Stimulated activated CD8-positive, alpha-beta memory T cell treated with anti-CD3 and anti-CD28 coated beads, Interleukin-15, amount 100 ng/mL, for 24 hours (primary cell): ENCODE measurements around the gene TUBB2A.
"Not testable (repeated sequence)": the region's sequence is repeated elsewhere in the genome, so short reads cannot be mapped to it uniquely, and the experiment has no call there.

Experiments used
- DNase-seq: peaks from one replicate; pipeline ENCODE4 v3.0.0-alpha.2; 2020; ENCODE audit warnings: low read depth

The TUBB2A gene

DNA sequence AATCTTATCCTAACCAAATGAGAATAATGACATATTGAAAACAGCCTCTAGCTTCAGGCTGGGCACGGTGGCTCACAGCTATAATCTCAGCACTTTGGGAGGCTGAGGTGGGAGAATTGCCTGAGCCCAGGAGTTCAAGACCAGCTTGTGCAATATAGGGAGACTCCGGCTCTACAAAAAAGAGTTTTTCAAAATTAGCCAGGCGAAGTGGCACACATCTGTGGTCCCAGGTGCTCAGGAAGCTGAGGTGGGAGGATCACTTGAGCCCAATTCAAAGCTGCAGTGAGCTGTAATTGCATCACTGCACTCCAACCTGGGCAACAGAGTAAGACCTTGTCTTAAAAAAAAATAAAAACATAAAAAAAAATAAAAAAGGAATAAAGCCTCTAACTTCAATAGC, 4.7 kb downstream of the TUBB2A start:
- no peak for DNase-seq

DNA sequence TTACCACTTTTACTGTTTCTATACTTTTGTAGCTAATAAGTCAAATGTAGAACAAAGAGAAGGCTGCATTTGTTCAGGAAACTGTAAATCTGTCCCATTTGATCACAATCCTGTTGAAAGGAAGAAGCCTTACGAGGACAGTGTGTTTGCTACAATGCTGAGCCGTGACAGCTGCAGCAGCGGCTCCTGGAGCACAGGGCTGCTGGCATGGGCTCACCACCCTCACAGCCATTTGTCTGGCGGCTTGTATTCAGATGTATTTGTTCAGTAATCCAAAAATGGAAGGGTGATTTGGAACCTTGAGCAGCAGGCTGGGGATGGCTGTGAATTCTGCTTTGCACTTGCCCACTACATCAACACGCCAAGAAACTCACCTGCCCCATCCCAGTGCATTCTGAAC, 5.7 kb downstream of the TUBB2A start:
- no peak for DNase-seq

DNA sequence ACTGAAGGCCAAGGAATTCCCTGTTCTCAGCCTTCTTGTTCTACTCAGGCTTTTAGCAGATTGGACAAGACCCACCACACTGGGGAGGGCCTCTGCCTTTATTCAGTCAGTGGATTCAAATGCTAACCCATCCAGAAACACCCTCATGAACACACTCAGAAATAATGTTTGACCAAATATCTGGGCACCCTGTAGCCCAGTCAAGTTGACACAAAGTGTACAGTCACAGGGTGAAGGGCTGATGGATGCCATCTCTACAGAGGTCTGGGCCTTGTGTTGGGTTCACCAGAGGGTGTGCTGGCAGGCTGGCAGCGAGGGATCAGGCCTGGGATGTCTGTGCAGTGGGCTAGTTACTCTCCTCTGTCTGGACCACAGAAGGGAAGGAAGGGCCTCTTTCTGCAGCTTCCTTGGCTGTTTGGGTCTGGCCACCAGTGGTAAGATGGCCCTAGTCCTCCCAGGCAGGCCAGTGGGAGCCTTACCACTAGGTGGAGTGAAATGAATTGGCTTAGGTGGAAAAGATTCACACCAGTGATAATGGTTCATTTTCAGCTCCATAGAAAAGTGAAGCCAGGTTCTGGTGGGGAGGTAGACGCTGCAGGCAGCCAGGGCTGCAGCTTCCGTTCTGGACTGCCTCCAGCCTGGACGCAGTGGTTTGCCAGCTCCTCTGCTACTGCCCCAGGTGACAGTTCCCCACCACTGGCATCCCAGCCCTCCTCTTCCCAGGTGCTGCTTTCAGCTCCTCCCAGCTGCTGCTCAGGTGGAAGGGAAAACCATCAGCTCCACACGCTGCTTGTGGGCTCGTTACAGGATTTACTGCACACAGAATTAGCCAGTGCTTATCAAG, 9.2 kb downstream of the TUBB2A start:
- DNase-seq, result no peak

DNA sequence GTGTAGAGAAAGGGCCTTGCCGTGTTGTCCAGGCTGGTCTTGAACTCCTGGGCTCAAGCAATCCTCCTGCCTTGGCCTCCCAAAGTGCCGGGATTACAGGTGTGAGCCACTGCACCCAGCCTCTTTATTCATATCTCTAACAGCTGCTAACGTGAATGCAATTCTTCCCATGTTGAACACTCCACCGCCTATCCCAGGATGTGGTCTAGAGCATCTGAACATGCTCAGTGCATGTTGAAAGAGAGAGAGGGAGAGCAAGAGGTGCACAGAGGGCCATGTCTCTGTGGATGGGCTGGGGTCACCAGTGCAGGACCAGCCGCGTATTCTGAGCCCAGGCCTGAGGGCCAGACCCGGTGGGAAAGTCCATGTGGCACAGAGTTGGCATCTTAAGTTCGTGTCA, 12.8 kb downstream of the TUBB2A start:
- no peak for DNase-seq

DNA sequence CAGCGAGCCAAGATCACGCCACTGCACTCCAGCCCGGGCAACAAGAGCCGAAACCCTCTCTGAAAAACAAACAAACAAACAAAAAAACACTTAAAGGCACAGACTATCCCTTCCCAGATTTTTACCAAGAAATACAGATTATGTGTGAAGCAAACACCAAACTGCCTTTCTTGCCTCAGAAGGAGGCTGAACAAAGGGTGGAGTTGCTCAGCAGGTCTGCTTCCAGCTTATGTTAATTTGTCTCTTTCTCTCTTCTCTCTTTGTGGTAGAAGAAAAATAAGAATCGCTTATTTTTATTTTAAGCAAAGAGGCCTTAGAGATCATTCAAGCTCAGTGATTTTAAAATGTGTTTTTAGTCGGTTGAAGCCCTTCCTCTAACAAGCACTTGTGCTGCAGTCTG, 14.2 kb downstream of the TUBB2A start:
- no peak for DNase-seq

DNA sequence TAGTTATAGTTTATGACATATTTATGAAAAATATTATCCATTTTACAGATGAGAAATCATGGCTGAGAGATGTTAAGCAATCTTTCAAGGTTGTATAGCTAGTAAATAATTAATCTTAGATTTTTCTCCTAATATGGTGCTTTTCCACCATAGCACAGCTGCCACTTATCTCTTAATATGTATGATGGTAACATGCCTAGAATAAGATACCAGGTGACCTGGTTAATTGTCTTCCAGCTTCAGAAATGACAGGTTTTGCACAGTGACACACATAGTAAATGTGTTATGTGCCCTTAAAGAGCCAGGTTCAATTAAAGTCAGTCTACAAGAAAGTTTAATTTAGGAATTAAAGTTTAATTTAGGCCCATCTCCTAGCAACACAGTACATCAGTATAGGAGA, 14.8 kb downstream of the TUBB2A start:
- no peak for DNase-seq

DNA sequence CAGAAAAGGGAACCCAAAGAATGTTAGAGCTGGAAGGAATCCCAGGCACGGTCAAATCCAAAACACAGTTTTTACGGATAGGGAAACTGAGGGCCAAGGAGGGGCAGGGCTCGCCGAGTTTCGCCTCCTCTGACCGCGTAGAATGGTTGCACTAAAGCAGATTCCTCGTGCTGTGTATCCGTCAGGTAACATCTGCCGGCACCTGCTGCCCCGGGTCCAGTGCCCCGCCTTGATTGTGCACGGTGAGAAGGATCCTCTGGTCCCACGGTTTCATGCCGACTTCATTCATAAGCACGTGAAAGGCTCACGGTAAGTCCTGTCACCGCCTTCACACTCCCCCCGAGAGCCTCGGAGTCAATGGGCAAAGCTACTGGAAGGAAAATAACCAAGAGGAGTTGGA, 17.1 kb downstream of the TUBB2A start:
- no peak for DNase-seq

DNA sequence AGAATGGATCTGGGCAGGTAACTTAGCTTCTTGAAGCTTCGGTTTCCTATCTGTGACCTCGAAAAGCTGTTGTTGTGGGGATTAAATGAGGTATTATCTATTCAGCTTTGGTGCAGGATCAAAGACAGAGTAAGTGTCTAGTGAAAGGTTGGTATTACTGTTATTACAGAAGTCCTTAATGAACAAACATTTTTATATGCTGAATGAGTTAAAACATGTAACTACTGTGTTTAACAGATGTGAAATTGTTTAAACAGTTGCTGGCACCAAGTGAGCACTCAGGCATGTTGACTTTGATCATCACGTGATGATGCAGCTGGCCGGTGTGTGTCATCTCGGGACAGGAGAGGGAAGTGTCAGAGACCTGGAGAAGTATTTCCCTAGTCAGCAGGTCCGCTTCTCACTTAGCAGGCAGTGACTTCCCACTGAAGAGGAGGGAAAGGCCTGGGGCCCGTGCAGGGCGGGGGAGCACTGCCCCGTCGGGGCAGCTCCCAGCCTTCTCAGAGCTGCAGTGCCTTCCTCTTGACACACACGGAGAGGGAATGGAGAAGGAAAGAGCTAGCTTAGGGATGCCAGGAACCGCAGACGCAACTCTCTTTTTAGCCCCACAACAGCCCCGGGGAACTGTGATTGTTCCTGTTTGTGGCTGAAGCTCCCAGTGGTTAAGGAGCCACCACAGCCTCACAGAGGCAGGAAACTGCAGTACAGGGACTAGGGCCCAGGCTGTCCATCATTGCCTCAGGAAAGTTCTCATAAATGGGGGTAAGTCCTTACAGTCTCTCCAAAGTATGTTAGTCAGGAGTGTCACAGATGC, 18.0 kb downstream of the TUBB2A start:
- DNase-seq, result no peak

DNA sequence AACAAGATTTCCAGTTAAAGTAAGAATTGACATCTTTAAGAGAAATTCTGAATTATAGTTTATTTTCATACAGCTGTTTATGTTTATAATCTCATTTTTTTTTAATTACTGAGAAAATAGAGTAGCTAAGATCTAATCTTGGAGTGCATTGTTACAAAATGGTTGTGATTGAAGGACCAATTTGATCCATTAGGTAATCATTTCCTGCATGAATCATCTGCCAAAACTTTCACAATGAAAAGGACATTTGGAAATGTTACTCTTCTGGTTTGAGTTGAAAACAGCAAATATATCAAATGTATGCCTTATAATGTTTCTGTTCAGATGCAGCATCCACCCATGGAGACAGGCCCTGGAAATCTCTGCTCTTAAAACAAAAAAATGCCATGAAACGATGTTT, 19.0 kb downstream of the TUBB2A start:
- no peak for DNase-seq

DNA sequence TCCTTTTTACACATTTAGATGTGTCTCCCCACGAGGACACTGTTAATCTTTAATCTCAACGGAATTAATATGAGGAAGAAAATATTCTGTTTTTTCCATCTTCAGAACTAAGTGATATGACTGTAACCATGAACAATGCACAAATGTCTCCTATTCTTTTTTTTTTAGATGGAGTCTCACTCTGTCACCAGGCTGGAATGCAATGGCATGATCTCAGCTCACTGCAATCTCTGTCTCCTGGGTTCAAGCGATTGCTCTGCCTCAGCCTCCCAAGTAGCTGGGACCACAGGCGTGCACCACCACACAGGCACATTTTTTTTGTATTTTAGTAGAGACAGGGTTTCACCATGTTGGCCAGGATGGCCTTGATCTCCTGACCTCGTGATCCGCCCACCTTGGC, 19.5 kb downstream of the TUBB2A start:
- DNase-seq, result not testable (repeated sequence)

DNA sequence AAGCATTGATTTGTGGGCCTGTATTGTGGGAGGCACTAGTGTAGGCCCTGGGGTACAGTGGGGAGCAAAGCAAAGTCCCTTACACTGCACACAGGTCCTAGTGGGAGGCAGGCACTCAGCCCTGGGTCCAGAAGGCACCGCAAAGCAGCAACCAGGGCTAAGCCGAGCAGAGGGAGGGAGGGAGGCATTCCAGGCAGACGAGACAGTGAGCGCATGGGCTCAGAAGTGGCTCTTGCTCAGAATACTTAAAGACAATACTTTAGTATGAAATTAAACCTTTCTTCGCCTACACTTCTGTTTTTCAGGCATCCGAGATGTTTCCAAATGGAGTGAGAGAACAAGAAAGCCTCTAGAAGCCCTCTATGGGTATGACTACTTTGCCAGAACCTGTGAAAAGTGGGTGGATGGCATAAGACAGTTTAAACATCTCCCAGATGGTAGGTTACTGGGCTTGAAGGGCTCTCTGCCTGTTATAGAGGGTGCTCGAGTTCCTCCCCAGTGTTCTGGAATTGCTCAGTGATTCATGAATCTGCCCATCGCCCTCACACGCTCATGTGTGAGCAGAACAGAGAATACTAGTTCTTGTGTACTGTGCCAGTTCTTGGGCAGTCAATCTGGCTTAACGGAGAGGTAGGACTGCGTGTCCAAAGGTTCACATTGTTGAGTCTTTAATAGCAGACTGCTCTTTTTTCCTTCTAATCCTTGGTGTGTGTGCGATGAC, 20.1 kb downstream of the TUBB2A start:
- DNase-seq, result no peak

DNA sequence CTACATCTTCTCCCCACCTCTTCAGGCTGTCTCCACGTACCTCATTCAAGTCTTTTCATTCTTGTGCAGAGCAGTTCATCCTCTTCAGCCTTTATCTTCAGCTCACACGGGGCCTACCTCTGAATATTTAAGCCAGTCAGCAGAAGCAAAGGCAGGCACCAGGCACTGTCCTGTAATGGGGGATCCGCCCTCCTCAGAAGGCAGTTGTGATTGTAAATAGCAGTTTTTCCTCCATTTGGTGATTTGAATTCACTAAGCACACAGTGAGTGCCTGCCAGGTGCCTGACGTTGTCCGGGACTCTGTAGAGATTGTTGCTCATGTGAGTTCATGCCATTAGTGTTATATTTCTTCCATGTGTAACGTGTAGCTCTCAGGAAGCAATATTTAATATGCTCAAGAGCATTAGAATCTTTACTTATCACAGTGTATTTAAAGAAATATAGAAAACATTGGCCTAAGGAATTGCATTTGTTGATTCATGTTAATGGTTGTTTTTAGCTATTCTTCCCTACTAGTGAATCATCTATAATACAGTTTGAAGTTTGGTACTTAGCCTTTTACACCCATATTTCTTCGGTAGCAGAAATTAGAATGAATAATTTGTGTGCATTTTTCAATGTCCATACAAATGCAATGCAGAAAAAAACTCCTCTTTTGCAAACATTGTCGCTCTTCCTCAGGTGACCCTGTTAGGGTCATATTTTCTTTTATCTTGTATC, 20.9 kb downstream of the TUBB2A start:
- no peak for DNase-seq

DNA sequence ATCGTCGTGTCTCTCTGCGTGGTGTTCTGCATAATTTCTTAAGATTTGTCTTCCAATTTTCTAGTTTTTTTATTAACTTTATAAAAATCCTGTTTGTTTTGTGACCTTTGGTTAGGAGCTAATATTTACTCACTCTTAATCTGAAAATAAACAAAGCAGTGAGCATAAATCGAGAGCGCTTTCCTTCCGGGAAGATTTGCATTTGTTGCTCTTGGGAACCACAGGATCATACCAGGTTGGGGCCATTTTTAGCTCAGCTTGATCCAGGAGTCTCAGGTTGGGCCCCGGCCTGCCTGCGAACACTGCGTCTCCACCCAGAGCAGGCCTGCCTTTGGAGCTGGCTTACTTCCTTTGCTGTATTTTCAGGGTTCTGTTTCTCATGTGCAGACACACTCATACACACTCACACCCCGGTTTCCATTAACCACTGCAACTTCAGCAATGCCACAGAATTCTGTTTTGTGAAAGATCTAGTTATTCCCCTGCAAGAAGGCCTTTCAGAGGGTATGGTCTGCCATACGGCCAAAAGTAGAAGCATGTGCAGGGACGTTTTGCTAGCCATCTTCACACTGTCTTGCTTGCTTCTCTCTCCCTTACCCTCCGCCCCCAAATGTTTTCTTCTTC, 21.6 kb downstream of the TUBB2A start:
- no peak for DNase-seq

DNA sequence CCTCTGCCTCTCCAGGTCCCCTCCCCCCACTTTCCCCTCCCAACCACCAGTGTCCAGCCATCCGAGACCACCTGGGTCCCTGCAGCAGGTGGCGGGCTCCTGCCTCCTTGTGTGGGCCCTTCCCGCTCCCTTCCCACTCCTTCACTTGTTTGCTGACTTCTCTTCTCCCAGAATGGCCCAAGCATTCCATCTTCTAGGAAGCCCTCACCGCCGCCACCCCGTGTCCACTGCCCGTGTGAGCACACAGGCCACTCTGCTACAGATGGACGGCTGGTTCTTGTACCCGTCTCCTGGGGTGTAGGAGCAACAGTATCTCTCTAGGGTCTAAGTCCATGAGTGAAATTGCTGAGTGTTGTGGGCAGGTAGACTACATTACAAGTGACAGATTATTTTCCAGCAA, 23.8 kb downstream of the TUBB2A start:
- no peak for DNase-seq

DNA sequence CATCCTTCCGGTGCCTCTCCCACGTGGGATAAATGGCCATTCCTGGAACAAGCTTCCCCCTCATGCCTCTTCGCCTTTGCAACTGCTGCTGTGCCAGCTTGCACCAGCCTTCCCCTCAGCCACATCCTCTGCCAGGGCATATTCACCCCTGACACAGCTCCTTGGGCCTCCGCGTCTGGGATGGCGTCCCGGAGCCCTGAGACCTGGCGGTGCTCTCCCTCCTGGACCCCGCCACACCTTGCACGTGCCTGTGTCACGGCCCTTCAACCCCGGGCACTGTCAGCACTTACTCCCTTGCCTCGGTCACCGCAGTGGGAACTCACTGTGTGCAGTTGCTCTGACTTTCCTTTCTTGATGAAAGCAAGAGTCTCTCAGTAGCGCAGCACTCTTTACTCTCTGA, 25.6 kb downstream of the TUBB2A start:
- no peak for DNase-seq

DNA sequence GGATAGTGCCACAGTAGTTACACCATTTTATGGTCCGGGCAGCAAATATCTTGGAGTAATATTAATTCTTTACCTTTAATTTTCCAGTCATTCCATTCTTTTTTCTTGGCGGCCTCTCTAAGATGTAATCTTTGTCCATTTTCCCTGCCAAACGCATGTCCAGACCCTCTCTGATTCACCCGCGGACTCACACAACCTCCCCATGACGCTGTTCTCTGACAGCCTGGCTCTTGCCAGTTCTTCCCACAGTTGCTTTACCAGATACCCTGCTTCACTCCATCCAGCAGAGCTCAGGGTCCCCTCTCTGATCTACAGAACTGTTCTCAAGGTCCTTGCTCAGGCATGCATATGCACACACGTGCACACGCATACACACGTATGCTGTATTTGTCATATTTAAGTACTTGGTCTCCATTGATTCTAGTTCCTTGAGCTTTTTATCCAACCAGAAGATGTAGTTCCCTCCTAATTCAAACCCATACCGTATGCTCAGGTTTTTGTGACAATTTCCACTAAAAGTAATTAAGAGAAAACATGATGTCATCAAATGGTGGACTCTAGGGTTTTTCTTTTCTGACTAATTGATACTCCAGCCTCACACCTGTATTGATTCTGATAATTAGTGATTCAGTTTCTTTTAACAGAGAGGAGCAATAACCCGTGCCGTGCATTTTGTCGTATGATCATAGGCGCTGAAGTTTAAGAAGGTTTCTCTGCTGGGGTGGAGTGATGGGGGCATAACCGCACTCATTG, 28.8 kb downstream of the TUBB2A start:
- DNase-seq, result no peak

DNA sequence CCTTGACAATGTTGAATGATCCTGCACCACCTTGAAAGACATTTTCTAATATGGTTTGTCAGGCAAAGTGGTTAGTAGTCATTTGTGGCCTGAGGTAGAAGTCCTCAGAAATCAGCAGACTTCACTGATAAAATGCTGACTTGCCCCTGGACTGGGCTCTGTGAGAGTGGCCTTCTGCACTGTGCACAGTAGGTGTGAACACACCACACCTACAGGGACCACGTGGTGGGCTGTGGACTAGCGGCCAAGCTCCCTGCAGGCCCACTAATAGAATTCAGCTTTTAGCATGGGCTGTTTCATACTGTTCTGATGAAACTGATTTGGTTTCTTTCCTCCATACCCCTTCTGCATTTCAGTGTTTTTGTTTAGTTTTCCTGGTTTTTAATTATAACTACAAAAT, 31.5 kb downstream of the TUBB2A start:
- DNase-seq, result no peak

DNA sequence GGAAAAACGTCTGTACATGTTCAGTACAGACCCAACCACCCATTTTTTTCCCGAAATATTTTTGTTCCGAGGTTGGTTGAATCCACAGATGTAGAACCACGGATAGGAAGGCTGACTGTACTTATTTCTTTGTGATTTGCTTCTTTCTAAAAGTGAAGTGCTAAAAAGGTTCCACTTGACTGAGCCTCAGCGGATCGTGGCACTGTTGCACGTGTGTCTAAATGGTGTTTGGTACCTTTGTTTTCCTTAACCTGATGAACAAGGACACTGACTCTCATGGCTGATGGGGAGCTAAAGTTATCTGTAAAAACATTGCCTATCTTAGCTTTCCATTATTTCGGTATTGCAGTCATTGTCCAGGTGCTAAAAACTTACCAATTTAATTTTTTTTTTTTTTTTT, 32.7 kb downstream of the TUBB2A start:
- DNase-seq, result no peak

DNA sequence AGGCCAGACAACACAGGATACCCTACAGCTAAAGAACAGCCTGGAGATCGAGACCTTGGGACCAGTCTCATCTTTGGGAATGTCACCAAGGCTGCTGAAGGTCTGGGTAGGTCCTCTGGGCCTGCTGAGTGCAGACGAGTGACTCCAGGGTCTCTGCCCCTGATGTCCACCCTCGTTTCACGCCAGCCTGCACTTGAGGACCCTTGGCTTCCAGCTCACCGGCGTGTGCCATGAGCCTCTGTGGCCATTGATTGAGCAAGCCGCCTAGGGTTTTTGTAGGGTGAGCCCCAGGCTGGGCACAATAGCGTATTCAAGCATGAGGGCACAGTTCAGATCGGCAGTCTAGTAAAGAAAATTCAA, 34.5 kb downstream of the TUBB2A start:
- DNase-seq, result no peak

DNA sequence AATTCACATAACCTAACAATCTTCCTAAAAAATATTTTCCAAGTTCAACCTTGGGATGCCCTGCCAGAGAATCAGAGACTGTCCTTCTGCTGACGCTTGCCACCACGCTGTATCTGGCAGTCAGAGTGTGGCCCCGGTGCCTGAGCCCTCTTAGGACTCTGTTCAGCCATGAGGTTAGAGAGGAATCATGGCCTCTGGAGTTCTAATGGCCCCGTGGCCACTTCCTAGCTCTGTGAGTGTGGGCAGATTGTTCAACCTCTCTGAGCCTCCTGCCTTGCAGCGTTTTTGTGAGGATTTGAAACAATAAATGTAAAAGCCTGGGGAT, 36.6 kb downstream of the TUBB2A start:
- DNase-seq, result no peak

DNA sequence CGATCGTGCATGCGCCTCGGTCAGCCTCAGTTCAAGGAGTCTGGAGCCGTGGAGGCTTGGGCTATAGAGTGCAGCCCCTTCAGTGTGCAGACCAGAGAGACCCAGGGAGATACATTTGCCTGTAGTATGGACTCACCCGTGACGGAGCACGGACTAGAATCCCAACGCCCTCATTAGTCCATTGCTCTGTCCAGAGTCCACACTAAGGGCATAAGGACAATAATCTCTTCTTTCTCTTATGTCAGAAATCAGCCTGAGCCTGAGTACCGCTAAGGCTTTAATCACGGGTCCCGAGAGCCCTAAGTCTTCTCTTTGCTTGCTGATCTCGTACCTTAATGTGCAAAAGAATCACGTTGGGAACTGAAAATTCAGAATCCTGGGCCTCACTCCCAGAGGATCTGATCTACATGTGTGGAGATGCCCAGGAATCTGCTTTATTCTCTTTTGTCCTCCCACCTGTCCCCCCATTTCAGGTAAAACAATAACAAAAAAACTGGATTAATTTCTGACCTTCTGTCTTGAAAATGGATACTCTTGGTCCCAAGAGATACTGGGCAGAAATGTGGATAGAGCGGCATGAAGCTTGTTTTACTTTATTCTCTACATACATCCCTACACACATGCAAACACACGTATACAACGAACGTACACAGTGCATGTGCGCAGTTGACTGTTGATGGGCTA, 38.2 kb downstream of the TUBB2A start:
- no peak for DNase-seq
